ENCODE measurements around the gene SERBP1.

Gene SERBP1

GRCh38 chr1:67359592-67359991 lies 70.6 kb downstream of the SERBP1 start:
- no peak for DNase-seq (ENCODE audit: low spot score)

Data from putamen (tissue), 1 donor.